ENCODE measurements around the gene MCUB. TPM values are rescaled to one million over a fixed set of nuclear protein-coding genes. Genes with fewer than 3 reads are reported as not detected.

MCUB gene
- total and polyA plus RNA-seq, 9 of the 15 experiments (the other 6 are each of a cell fraction or from before 2014, with no cell fraction given) = 1.4 to 21.5 (median 5.4) TPM

- TF ChIP-seq ZNF232 (CRISPR knock-in tag; IDR thresholded peaks at IDR 0.05) = no peak
- TF ChIP-seq GABPA (tag; conservative IDR thresholded peaks at IDR 0.05; ENCODE audit: low read depth) = no peak
Observed at GRCh38 chr4:109532182-109532581, 27.9 kb upstream of the MCUB start (continued).

DNA sequence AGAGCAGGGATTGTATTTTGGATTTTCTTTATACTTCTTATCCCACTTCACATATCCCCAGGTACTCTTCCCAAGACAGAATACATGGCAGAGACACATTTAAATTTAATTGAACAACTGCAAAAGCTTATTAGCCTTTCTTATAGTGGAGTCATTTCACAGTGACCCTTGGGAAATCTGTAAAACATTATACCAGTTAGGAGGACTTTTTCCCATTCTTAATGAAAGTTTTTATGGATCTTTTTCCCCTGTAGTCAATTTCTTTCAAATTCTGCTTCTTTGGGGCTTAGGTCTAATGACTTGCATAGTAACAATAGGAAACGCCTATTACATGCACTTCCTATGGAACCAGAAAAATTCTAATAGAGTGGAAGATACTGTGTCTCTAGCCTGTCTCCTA lies 14.6 kb upstream of the MCUB start:
- no TSS peak for BruUV-seq (replicated peaks)
- Histone ChIP-seq H3K79me2 (ENCODE audit: control insufficient read depth, insufficient read depth, low read length) (no peaks in the 10 kb centered on the region), H3K9me3 (replicated peaks; ENCODE audit: control insufficient read depth, insufficient read depth, low read depth, low read length) (no peaks in the 10 kb centered on the region), H4K20me1 (replicated peaks; ENCODE audit: control insufficient read depth, insufficient read depth, low read length) (no peaks in the 10 kb centered on the region), H3K4me2 (ENCODE audit: insufficient read depth, low read length) (no peak overlapping the region), H3K9ac (ENCODE audit: insufficient read depth in 1 of 2, low read depth in 2 of 2, low read length in 2 of 2) (no peak overlapping the region), H3K4me1 (replicated peaks in 1 of 2; ENCODE audit: control insufficient read depth in 2 of 2, insufficient read depth in 2 of 2, low read length in 2 of 2) (no peaks in the 10 kb centered on the region), H2AFZ (ENCODE audit: low read depth, low read length) (no peak overlapping the region), H3K27ac (ENCODE audit: extremely low read depth, low read depth, low read length) (no peak overlapping the region), H3K36me3 (ENCODE audit: control insufficient read depth, insufficient read depth, low read length) (peaks cover 9% of the 10 kb centered on the region; the same call in 1 of the 3 replicates), H3K4me3 (no peak overlapping the region), H3K27me3 (ENCODE audit: control insufficient read depth in 2 of 2, insufficient read depth in 2 of 2, low read length in 2 of 2) (no peaks in the 10 kb centered on the region), H3K9me1 (ENCODE audit: control insufficient read depth, insufficient read depth, low read length) (no peaks in the 10 kb centered on the region)
- whole genome bisulfite sequencing (ENCODE audit: insufficient coverage, low coverage, missing lambda C conversion rate) = 79% methylated on average over 1 of the region's 1 CpG
- no peak for FAIRE-seq
- intact Hi-C loops (cut with micrococcal nuclease) (no loop called here), in situ Hi-C loops (cut with MboI) (no loop called here)
- POLR2A ChIA-PET = no interaction called here
- no peak for DNase-seq (ENCODE audit: extremely low read depth in 1 of 4, low spot score in 3 of 4)
- ATAC-seq = no peak
- CTCF ChIA-PET (ENCODE audit: low intra/inter-chr PET ratio) = no interaction called here
- no peak for TF ChIP-seq IRF2 (CRISPR knock-in tag; IDR thresholded peaks at IDR 0.05)
- TF ChIP-seq, protein P1, sequence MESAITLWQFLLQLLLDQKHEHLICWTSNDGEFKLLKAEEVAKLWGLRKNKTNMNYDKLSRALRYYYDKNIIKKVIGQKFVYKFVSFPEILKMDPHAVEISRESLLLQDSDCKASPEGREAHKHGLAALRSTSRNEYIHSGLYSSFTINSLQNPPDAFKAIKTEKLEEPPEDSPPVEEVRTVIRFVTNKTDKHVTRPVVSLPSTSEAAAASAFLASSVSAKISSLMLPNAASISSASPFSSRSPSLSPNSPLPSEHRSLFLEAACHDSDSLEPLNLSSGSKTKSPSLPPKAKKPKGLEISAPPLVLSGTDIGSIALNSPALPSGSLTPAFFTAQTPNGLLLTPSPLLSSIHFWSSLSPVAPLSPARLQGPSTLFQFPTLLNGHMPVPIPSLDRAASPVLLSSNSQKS (CRISPR knock-in tag; IDR thresholded peaks at IDR 0.05) = no peak
- TF ChIP-seq ZNF696 (CRISPR knock-in tag; conservative IDR thresholded peaks at IDR 0.05) = no peak
- no peak for TF ChIP-seq ASH1L (IDR thresholded peaks at IDR 0.05; ENCODE audit: borderline replicate concordance, low read depth, partially characterized antibody)
- no peak for TF ChIP-seq BRD9 (IDR thresholded peaks at IDR 0.05; ENCODE audit: low read depth, partially characterized antibody)
- no peak for TF ChIP-seq POLR3G (IDR thresholded peaks at IDR 0.05; ENCODE audit: extremely low read depth, insufficient read length, insufficient replicate concordance)
- no peak for TF ChIP-seq ZNF3 (CRISPR knock-in tag; IDR thresholded peaks at IDR 0.05)
- no peak for TF ChIP-seq ZNF263 (CRISPR knock-in tag; IDR thresholded peaks at IDR 0.05; ENCODE audit: borderline replicate concordance)
- TF ChIP-seq, protein P2, sequence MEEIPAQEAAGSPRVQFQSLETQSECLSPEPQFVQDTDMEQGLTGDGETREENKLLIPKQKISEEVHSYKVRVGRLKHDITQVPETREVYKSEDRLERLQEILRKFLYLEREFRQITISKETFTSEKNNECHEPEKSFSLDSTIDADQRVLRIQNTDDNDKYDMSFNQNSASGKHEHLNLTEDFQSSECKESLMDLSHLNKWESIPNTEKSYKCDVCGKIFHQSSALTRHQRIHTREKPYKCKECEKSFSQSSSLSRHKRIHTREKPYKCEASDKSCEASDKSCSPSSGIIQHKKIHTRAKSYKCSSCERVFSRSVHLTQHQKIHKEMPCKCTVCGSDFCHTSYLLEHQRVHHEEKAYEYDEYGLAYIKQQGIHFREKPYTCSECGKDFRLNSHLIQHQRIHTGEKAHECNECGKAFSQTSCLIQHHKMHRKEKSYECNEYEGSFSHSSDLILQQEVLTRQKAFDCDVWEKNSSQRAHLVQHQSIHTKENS (CRISPR knock-in tag; IDR thresholded peaks at IDR 0.05) = no peak
- TF ChIP-seq, protein P3, sequence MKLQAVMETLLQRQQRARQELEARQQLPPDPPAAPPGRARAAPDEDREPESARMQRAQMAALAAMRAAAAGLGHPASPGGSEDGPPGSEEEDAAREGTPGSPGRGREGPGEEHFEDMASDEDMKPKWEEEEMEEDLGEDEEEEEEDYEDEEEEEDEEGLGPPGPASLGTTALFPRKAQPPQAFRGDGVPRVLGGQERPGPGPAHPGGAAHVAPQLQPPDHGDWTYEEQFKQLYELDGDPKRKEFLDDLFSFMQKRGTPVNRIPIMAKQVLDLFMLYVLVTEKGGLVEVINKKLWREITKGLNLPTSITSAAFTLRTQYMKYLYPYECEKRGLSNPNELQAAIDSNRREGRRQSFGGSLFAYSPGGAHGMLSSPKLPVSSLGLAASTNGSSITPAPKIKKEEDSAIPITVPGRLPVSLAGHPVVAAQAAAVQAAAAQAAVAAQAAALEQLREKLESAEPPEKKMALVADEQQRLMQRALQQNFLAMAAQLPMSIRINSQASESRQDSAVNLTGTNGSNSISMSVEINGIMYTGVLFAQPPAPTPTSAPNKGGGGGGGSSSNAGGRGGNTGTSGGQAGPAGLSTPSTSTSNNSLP (IDR thresholded peaks at IDR 0.05; ENCODE audit: borderline replicate concordance, low read depth, low read length) = no peak
- no peak for TF ChIP-seq YBX1 (IDR thresholded peaks at IDR 0.05)
- TF ChIP-seq OTX1 (CRISPR knock-in tag; IDR thresholded peaks at IDR 0.05) = no peak
- no peak for TF ChIP-seq HMGN3 (IDR thresholded peaks at IDR 0.05; ENCODE audit: borderline replicate concordance, extremely low read depth, insufficient read length, low read depth, low read length)
- no peak for TF ChIP-seq U2AF1 (optimal IDR thresholded peaks at IDR 0.05; ENCODE audit: low read depth, low read length)
- no peak for TF ChIP-seq ZNF232 (CRISPR knock-in tag; IDR thresholded peaks at IDR 0.05)
- TF ChIP-seq ZNF699 (CRISPR knock-in tag; IDR thresholded peaks at IDR 0.05; ENCODE audit: insufficient replicate concordance) = no peak
- no peak for TF ChIP-seq MEIS2 (IDR thresholded peaks at IDR 0.05; ENCODE audit: partially characterized antibody)
